ENCODE results near the gene EXOSC7. TPM values are rescaled to one million over a fixed set of nuclear protein-coding genes. Genes with fewer than 3 reads are reported as not detected.

Gene EXOSC7
- total and polyA plus RNA-seq, 10 of the 15 experiments (the other 5 are each of a cell fraction or from before 2014, with no cell fraction given): 58.0 to 193 (median 82.9) TPM

- TF ChIP-seq BHLHE40 (IDR thresholded peaks at IDR 0.05; ENCODE audit: borderline replicate concordance in 1 of 2, low read depth in 2 of 2, low read length in 1 of 2): no peak
These were observed 36.5 kb downstream of the EXOSC7 start (continued) for GRCh38 chr3:45012577-45012976.

- no peaks in the 10 kb centered on the region for H4K20me1 ChIP-seq (ENCODE audit: control insufficient read depth, insufficient read depth)
- no peak overlapping the region for H2AFZ ChIP-seq (ENCODE audit: control insufficient read depth, low read depth, low read length)
- H3K27ac ChIP-seq (ENCODE audit: control insufficient read depth, insufficient read depth): no peak overlapping the region
- ChIA-PET CTCF (interaction anchor here (0.6 to 1.2 kb wide), 2 partner anchors 194 to 346 kb away, joined by 3 read pairs; no protein-coding TSS in a partner anchor), SMC1A (ENCODE audit: uncharacterized antibody, unreplicated experiment) (interaction anchor here (0.6 kb wide), 1 partner anchor 18 kb away, joined by 3 read pairs; no protein-coding TSS in a partner anchor), RAD21 (ENCODE audit: unreplicated experiment) (no interaction called here), POLR2A (no interaction called here)
- H3K9me3 ChIP-seq (replicated peaks; ENCODE audit: control insufficient read depth, insufficient read depth, low read length): no peaks in the 10 kb centered on the region
- DNase-seq (ENCODE audit: low read depth, low spot score) (no peak), FAIRE-seq (no peak), ATAC-seq (no peak)
- WGBS (ENCODE audit: insufficient coverage, insufficient replicate concordance, low lambda C conversion rate, missing lambda C conversion rate): 94% methylated on average over 2 of the region's 2 CpGs
- H3K4me1 ChIP-seq (ENCODE audit: control insufficient read depth, insufficient read depth, low read length): peaks cover 5% of the 10 kb centered on the region
- no TSS peak for BruUV-seq (replicated peaks)
- intact Hi-C loops (cut with micrococcal nuclease; ENCODE audit: unreplicated experiment): no loop called here
- no peak overlapping the region for H3K9ac ChIP-seq (ENCODE audit: control insufficient read depth, insufficient read depth, low read length)
- H3K36me3 ChIP-seq (ENCODE audit: control insufficient read depth in 2 of 2, insufficient read depth in 2 of 2, low read length in 1 of 2): peaks cover 2 to 14% of the 10 kb centered on the region in 2 experiments
- H3K4me3 ChIP-seq: no peak overlapping the region
- H3K27me3 ChIP-seq (replicated peaks in 1 of 2; ENCODE audit: control insufficient read depth in 2 of 2, insufficient read depth in 2 of 2, low read length in 1 of 2): no peaks in the 10 kb centered on the region
- no peaks in the 10 kb centered on the region for H3K79me2 ChIP-seq (ENCODE audit: control insufficient read depth, insufficient read depth, low read length)
- H3K4me2 ChIP-seq (ENCODE audit: control insufficient read depth, insufficient read depth): no peak overlapping the region
- in situ Hi-C loops (cut with MboI): no loop called here
- no peak for TF ChIP-seq ZNF217 (IDR thresholded peaks at IDR 0.05)
- TF ChIP-seq PKNOX1 (IDR thresholded peaks at IDR 0.05): no peak
- TF ChIP-seq YY1 (IDR thresholded peaks at IDR 0.05; ENCODE audit: low read depth, low read length): no peak
- no peak for TF ChIP-seq RBBP5 (conservative IDR thresholded peaks at IDR 0.05)
These were observed 40.9 kb downstream of the EXOSC7 start for GRCh38 chr3:45016916-45017315.

- TF ChIP-seq KDM1A (IDR thresholded peaks at IDR 0.05; ENCODE audit: borderline replicate concordance): no peak
- no peak for TF ChIP-seq PML (IDR thresholded peaks at IDR 0.05; ENCODE audit: low read length)
- no peak for TF ChIP-seq TCF7 (IDR thresholded peaks at IDR 0.05; ENCODE audit: borderline replicate concordance)
- TF ChIP-seq ZNF687 (IDR thresholded peaks at IDR 0.05): no peak
- TF ChIP-seq TCF12 (IDR thresholded peaks at IDR 0.05; ENCODE audit: low read depth, low read length): no peak
- no peak for TF ChIP-seq FOXK2 (IDR thresholded peaks at IDR 0.05)
- Histone ChIP-seq H3K4me2 (ENCODE audit: control insufficient read depth, insufficient read depth) (no peak overlapping the region), H3K4me3 (no peak overlapping the region), H3K27me3 (replicated peaks in 1 of 2; ENCODE audit: control insufficient read depth in 2 of 2, insufficient read depth in 2 of 2, low read length in 1 of 2) (no peaks in the 10 kb centered on the region), H2AFZ (ENCODE audit: control insufficient read depth, low read depth, low read length) (no peak overlapping the region), H3K9ac (ENCODE audit: control insufficient read depth, insufficient read depth, low read length) (no peak overlapping the region), H3K4me1 (ENCODE audit: control insufficient read depth, insufficient read depth, low read length) (no peaks in the 10 kb centered on the region), H3K9me3 (replicated peaks; ENCODE audit: control insufficient read depth, insufficient read depth, low read length) (no peaks in the 10 kb centered on the region), H4K20me1 (ENCODE audit: control insufficient read depth, insufficient read depth) (no peaks in the 10 kb centered on the region), H3K27ac (ENCODE audit: control insufficient read depth, insufficient read depth) (no peak overlapping the region), H3K36me3 (ENCODE audit: control insufficient read depth in 2 of 2, insufficient read depth in 2 of 2, low read length in 1 of 2) (peaks cover 0 to 6% of the 10 kb centered on the region in 2 experiments; a peak in 3 of 4 replicates), H3K79me2 (ENCODE audit: control insufficient read depth, insufficient read depth, low read length) (no peaks in the 10 kb centered on the region)
- no peak for ATAC-seq
- intact Hi-C loops (cut with micrococcal nuclease; ENCODE audit: unreplicated experiment): no loop called here
- in situ Hi-C loops (cut with MboI): no loop called here
- DNase-seq (ENCODE audit: low read depth, low spot score): no peak
- no peak for FAIRE-seq
- ChIA-PET POLR2A (no interaction called here), RAD21 (ENCODE audit: unreplicated experiment) (no interaction called here), SMC1A (ENCODE audit: uncharacterized antibody, unreplicated experiment) (no interaction called here), CTCF (interaction anchor here (1.2 kb wide), 1 partner anchor 193 kb away, joined by 3 read pairs; no protein-coding TSS in a partner anchor)
- BruUV-seq (replicated peaks): no TSS peak
- 45% methylated on average over 5 of the region's 5 CpGs for WGBS (ENCODE audit: insufficient coverage, insufficient replicate concordance, low lambda C conversion rate, missing lambda C conversion rate)
These were observed 41.8 kb downstream of the EXOSC7 start for GRCh38 chr3:45017821-45018220.

Data from GM12878 (cell line).